Sigmoid colon (tissue), 7 donors: ENCODE data around the gene PPP1R9B. TPM values are rescaled to one million over a fixed set of nuclear protein-coding genes. Genes with fewer than 3 reads are reported as not detected.

Source experiments
- DNase-seq: peaks from one replicate; pipeline ENCODE4 v3.0.0-alpha.2; 2019
- H3K27ac ChIP-seq, 4 donors: fragments of 200-600 bp; sonication (generic); one replicate each; pipeline ENCODE4 v1.5.1; 2016 to 2019; ENCODE audit warnings: mild to moderate bottlenecking in 1 of 4
- H3K27me3 ChIP-seq, 3 donors: fragments of 200-600 bp; sonication (generic); one replicate each; pipeline ENCODE4 v1.5.1; 2019; ENCODE audit warnings: mild to moderate bottlenecking in 1 of 3
- H3K36me3 ChIP-seq, 4 donors: fragments of 200-600 bp; sonication (generic); one replicate each; pipeline ENCODE4 v1.5.1; 2016 to 2019
- H3K4me1 ChIP-seq, 4 donors: fragments of 200-600 bp; sonication (generic); one replicate each; pipeline ENCODE4 v1.5.1; 2017 to 2019
- H3K4me3 ChIP-seq, 4 donors: fragments of 200-600 bp; sonication (generic); one replicate each; pipeline ENCODE4 v1.5.1; 2017 to 2019; ENCODE audit warnings: mild to moderate bottlenecking in 2 of 4, moderate library complexity in 1 of 4
- H3K9me3 ChIP-seq, 4 donors: fragments of 200-600 bp in 3 of 4; sonication (generic) in 3 of 4; one replicate each; pipeline versions ENCODE4 v1.5.1 to v1.6.1; 2013 to 2019
- CTCF ChIP-seq, 4 experiments: fragments of 450-650 bp in 3 of 4; fragments of 200-600 bp in 1 of 4; IDR thresholded peaks; one replicate each; pipeline ENCODE4 v1.5.1; 2016 to 2019; ENCODE audit warnings: antibody characterized with exemption in 4 of 4, mild to moderate bottlenecking in 3 of 4, moderate library complexity in 2 of 4
- EP300 ChIP-seq, 4 donors: sonication (generic); formaldehyde crosslinking; IDR thresholded peaks; one replicate each; pipeline ENCODE4 v1.6.1; 2017; ENCODE audit warnings: antibody characterized with exemption in 4 of 4
- POLR2A ChIP-seq, 2 donors: fragments of 450-650 bp; IDR thresholded peaks; one replicate each; pipeline ENCODE4 v1.6.1; 2016; ENCODE audit warnings: antibody characterized with exemption in 2 of 2, mild to moderate bottlenecking in 2 of 2, moderate library complexity in 2 of 2
- POLR2AphosphoS5 ChIP-seq, 4 donors: sonication (generic); formaldehyde crosslinking; IDR thresholded peaks; one replicate each; pipeline ENCODE4 v1.6.1; 2017; ENCODE audit warnings: antibody characterized with exemption in 4 of 4
- WGBS, 2 donors: extraction: QIAGEN DNeasy Blood & Tissue Kit; methylation state at CpG; one replicate each; pipeline ENCODE4 v1.1.7; 2013; 5-methylcytosine and 5-hydroxymethylcytosine counted together
- intact Hi-C: fragments of 100-400 bp; cut with DNase I; formaldehyde crosslinking; loops from one replicate; pipeline ENCODE4 v1.15.1; 2023
- polyA plus RNA-seq, 3 donors: library from polyadenylated mRNA; stranded (reverse); fragments of 200-250 nt; gene quantifications; one replicate each; pipeline ENCODE4 v1.2.3, GENCODE V29; 2013
- total RNA-seq, 4 donors: library from RNA; depleted of rRNA; stranded (reverse); fragments of >200 nt; gene quantifications; one replicate each; pipeline ENCODE4 v1.1.0, GENCODE V29; 2016
- donor health status: healthy with polysubstance abuse.
- donor health status: Bipolar disorder and iron deficiency.
- donor health status: healthy.

The PPP1R9B gene
- total and polyA plus RNA-seq, 7 donors: 9.0 to 38.7 (median 16.8) TPM

DNA sequence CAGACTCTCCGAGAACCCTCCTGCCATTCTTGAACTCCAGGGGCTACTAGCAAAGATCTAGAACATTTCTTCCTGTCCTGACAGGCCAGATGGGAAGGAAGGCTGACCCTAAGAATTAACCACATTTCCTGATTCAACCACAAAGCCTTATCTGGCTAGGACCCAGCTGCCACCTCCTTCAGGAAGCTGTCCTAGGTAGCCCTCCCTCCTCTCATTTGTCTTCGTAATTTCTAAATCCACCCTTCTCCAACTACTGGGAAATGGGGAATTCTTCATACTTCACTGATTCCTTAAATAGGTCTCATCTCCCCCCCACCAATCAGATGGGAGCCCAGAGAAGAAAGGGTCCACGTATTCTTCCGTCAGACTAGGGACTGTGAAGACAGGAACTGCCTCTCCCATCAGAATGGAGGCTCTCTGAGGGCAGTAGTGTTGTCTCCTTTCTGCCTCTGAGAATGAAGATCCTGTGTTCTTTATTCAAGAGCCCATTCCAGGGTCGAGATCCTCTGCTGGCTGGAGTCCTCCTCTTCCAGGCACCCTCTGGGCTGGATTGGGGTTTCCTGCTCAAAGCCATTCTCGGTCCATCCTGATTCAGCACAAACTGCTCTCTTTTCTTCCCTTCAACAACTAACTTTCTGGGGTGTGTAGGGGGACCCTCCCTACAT, 22.6 kb downstream of the PPP1R9B start:
- no peaks in the 10 kb centered on the region for H3K9me3 ChIP-seq
- H3K27ac ChIP-seq: no peak overlapping the region
- intact Hi-C loops: no loop called here
- H3K27me3 ChIP-seq: peaks cover 7 to 25% (median 10%) of the 10 kb centered on the region in 3 donors
- H3K36me3 ChIP-seq: no peaks in the 10 kb centered on the region
- TF ChIP-seq CTCF (IDR thresholded peaks at IDR 0.05): no peak
- no peak for TF ChIP-seq POLR2A (IDR thresholded peaks at IDR 0.05)
- no peak for TF ChIP-seq EP300 (IDR thresholded peaks at IDR 0.05)
- no peak for TF ChIP-seq POLR2AphosphoS5 (IDR thresholded peaks at IDR 0.05)
- DNase-seq: no peak
- 47 to 63% methylated on average over 6 of the region's 6 CpGs for WGBS, 2 donors
- H3K4me3 ChIP-seq: no peak overlapping the region
- H3K4me1 ChIP-seq: peaks cover 0 to 42% (median 31%) of the 10 kb centered on the region in 4 donors

DNA sequence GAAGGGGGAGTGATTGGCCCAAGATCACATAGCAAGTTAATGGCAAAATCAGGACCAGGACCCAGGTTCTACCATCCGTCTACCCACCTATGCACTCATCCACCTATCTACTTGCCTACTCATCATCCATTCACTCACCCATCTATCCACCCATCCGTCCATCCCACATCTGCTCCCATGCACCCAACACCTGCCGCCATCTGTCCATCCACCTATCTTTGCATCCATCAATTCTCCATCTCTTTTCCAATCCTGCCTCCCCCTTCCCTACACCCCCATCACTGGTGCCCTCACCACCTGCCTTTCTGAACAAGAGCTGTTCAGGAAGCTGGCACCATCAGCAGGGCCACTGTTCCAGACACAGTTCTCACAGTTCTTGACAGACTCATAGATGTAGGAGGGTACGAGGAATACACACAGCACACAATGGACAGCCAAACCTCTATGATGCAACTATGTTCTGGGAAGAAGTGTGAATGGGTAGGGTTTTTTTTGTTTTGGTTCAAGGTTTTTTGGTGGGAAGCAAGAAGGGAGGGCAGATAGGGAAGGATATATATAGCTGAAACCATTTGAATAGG, 25.0 kb downstream of the PPP1R9B start:
- no peak for TF ChIP-seq EP300 (IDR thresholded peaks at IDR 0.05)
- no peak for TF ChIP-seq CTCF (IDR thresholded peaks at IDR 0.05)
- no peak for TF ChIP-seq POLR2AphosphoS5 (IDR thresholded peaks at IDR 0.05)
- TF ChIP-seq POLR2A (IDR thresholded peaks at IDR 0.05): no peak
- Histone ChIP-seq H3K4me3 (no peak overlapping the region), H3K9me3 (no peaks in the 10 kb centered on the region), H3K27me3 (peaks cover 7 to 25% (median 10%) of the 10 kb centered on the region in 3 donors), H3K36me3 (no peaks in the 10 kb centered on the region), H3K27ac (no peak overlapping the region), H3K4me1 (peaks cover 0 to 31% (median 24%) of the 10 kb centered on the region in 4 donors)
- intact Hi-C loops: no loop called here
- DNase-seq: no peak
- 94 to 95% methylated on average over 4 of the region's 4 CpGs for WGBS, 2 donors

GRCh38 chr17:50123649-50124349, 26.7 kb downstream of the PPP1R9B start:
- 35 to 66% methylated on average over 12 of the region's 12 CpGs for WGBS, 2 donors
- TF ChIP-seq CTCF (IDR thresholded peaks at IDR 0.05): no peak
- no peak for TF ChIP-seq POLR2AphosphoS5 (IDR thresholded peaks at IDR 0.05)
- no peak for TF ChIP-seq POLR2A (IDR thresholded peaks at IDR 0.05)
- no peak for TF ChIP-seq EP300 (IDR thresholded peaks at IDR 0.05)
- peak overlapping the region; percentile 3 to 33 (median 12) for H3K27ac ChIP-seq

GRCh38 chr17:50122945-50123344, 27.5 kb downstream of the PPP1R9B start:
- intact Hi-C loops: no loop called here
- no peak for DNase-seq
- 90 to 92% methylated on average over 3 of the region's 3 CpGs for WGBS, 2 donors
- no peaks in the 10 kb centered on the region for H3K27me3 ChIP-seq
- H3K9me3 ChIP-seq: no peaks in the 10 kb centered on the region
- no peak overlapping the region for H3K4me3 ChIP-seq
- H3K27ac ChIP-seq: peak overlapping the region in 1 of 4 donors; percentile 3
- TF ChIP-seq POLR2A (IDR thresholded peaks at IDR 0.05) (no peak), CTCF (IDR thresholded peaks at IDR 0.05) (no peak), EP300 (IDR thresholded peaks at IDR 0.05) (no peak), POLR2AphosphoS5 (IDR thresholded peaks at IDR 0.05) (no peak)
- H3K36me3 ChIP-seq: no peaks in the 10 kb centered on the region
- peaks cover 0 to 9% (median 3%) of the 10 kb centered on the region in 4 donors for H3K4me1 ChIP-seq

More at GRCh38 chr17:50123649-50124349, 26.7 kb downstream of the PPP1R9B start:
- intact Hi-C loops: no loop called here
- no peak for DNase-seq
- peaks cover 0 to 14% (median 7%) of the 10 kb centered on the region in 4 donors for H3K4me1 ChIP-seq
- H3K4me3 ChIP-seq: no peak overlapping the region
- H3K27me3 ChIP-seq: peaks cover 0 to 8% (median 0%) of the 10 kb centered on the region in 3 donors
- H3K36me3 ChIP-seq: no peaks in the 10 kb centered on the region
- H3K9me3 ChIP-seq: no peaks in the 10 kb centered on the region
